ENCODE measurements around the gene SLC25A18. TPM values are rescaled to one million over a fixed set of nuclear protein-coding genes. Genes with fewer than 3 reads are reported as not detected.

Gene SLC25A18
- total RNA-seq, 1 experiment from 2014 or later, result 0.45 TPM

DNA sequence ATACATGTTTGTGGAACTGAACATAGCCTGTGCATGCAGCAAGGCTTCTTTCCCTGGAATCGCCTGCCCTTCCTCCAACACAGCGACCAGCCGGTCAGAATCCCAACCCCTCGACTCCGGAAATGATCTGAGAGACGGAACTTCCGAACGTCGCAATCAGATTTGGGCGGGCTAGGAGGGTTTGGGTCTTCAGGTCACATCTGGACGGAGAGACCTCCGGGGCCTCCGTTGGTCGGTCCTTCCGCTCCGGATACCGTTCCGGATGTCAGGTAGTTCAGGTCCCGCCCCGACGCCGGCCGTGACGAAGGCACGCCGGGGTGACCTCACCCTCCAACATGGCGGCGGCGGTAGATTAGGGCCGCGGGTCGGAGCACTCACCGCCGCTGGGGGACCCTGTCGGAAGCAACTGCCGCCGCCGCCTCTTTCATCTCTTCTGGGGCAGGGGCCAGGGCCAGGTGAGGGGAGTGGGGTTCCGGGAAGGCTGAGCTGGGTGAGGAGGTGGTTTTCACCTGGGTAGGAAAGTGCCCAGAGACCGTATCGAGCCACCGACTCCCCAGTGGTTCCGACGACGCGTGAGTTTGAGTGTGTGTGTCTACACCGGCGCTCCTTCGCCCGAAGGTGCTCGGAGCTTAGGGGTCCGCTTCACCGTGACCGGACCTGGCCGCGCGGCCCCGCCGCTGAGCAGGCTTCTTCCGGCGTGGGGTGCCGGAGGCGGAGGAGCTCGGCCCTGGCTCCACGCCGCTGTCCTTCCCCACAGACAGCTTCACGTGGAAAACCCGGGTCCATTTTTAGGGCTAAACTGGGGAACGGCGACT is 75.3 kb downstream of the SLC25A18 start, which contains the start of gene BCL2L13:
TSS of gene BCL2L13 (plus strand) at position 326 of the 815 bp plus-strand sequence. CDS start 16,955 bp downstream, outside the sequence.
- intact Hi-C loops (cut with micrococcal nuclease; ENCODE audit: unreplicated experiment), result no loop called here
- ChIA-PET CTCF (no interaction called here), POLR2A (ENCODE audit: low non-redundant PET) (no interaction called here)
- H3K27ac ChIP-seq (ENCODE audit: low read depth, low read length, poor library complexity, severe bottlenecking), result peak within 1 kb of the TSS; percentile 98
- no peaks in the 10 kb centered on the region for H3K9me3 ChIP-seq (ENCODE audit: low read depth, low read length, poor library complexity, severe bottlenecking)
- peak; percentile 91 for DNase-seq (ENCODE audit: low spot score)
- peaks cover 15% of the 10 kb centered on the region for H3K4me1 ChIP-seq (ENCODE audit: insufficient read depth, low read length, poor library complexity, severe bottlenecking)
- H3K27me3 ChIP-seq (replicated peaks; ENCODE audit: insufficient read depth, low read depth, low read length, poor library complexity), result no peaks in the 10 kb centered on the region
- H3K4me3 ChIP-seq (ENCODE audit: low read depth, low read length, poor library complexity, severe bottlenecking), result peak within 1 kb of the TSS; percentile 88
- TF ChIP-seq CTCF (conservative IDR thresholded peaks at IDR 0.05; ENCODE audit: low read depth, low read length) (0 out of 2 replicates have a peak, but pooled peaks have one; percentile 6), EZH2 (IDR thresholded peaks at IDR 0.05; ENCODE audit: borderline replicate concordance, low read depth, low read length, poor library complexity, severe bottlenecking) (no peak)
- BruUV-seq (replicated peaks), result TSS peak; percentile 66
- no peaks in the 10 kb centered on the region for H3K36me3 ChIP-seq (ENCODE audit: insufficient read depth, low read length, poor library complexity, severe bottlenecking)

DNA sequence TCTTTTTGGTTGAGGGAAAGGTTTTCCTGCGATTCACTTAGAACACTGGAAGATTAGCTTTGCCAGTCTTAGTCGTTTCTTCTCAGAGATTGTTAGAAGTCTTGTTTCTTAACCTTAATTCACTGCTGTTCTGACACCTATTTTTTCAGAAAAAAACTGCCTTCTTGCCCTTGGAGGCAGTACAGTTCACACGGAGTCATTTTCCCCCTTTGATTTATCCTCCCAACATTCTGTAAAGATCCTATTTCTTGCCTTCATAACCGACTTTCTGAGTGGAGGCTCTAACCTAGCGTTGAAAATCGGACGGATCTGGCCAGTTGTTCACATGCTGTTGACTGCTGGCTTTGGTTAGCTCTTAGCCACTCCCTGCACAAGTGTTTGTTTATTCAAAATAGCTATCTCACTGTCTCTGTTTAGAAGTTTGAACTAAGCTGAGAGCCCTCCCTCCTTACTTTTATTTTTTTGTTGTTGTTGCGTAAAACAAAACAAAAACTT is 76.0 kb downstream of the SLC25A18 start:
- peak overlapping the region; percentile 88 for H3K4me3 ChIP-seq (ENCODE audit: low read depth, low read length, poor library complexity, severe bottlenecking)
- BruUV-seq (replicated peaks), result no TSS peak
- DNase-seq (ENCODE audit: low spot score), result peak; percentile 43
- intact Hi-C loops (cut with micrococcal nuclease; ENCODE audit: unreplicated experiment), result no loop called here
- no peaks in the 10 kb centered on the region for H3K9me3 ChIP-seq (ENCODE audit: low read depth, low read length, poor library complexity, severe bottlenecking)
- H3K27ac ChIP-seq (ENCODE audit: low read depth, low read length, poor library complexity, severe bottlenecking), result peak overlapping the region; percentile 98
- ChIA-PET POLR2A (ENCODE audit: low non-redundant PET) (no interaction called here), CTCF (interaction anchor here (0.5 to 0.6 kb wide), 2 partner anchors 11 to 41 kb away, joined by 5 to 16 read pairs; no protein-coding TSS in a partner anchor)
- H3K4me1 ChIP-seq (ENCODE audit: insufficient read depth, low read length, poor library complexity, severe bottlenecking), result peaks cover 15% of the 10 kb centered on the region
- no peak for TF ChIP-seq EZH2 (IDR thresholded peaks at IDR 0.05; ENCODE audit: borderline replicate concordance, low read depth, low read length, poor library complexity, severe bottlenecking)
- H3K27me3 ChIP-seq (replicated peaks; ENCODE audit: insufficient read depth, low read depth, low read length, poor library complexity), result no peaks in the 10 kb centered on the region
- H3K36me3 ChIP-seq (ENCODE audit: insufficient read depth, low read length, poor library complexity, severe bottlenecking), result no peaks in the 10 kb centered on the region

Other genes with a start within 250 kb of the SLC25A18 start
- 4.1 and 6.6 TPM in 2 replicates for gene CECR2, start 194.0 kb upstream of the SLC25A18 start, total RNA-seq (2021)
- 105 and 121 TPM in 2 replicates for gene ATP6V1E1, start 65.3 kb downstream of the SLC25A18 start, total RNA-seq (2021)
- 48.8 and 52.9 TPM in 2 replicates for gene BCL2L13, start 75.3 kb downstream of the SLC25A18 start, total RNA-seq (2021)
- 72.8 and 74.6 TPM in 2 replicates for gene BID, start 211.0 kb downstream of the SLC25A18 start, total RNA-seq (2021)